ENCODE results near the gene SMAD7.

DNA sequence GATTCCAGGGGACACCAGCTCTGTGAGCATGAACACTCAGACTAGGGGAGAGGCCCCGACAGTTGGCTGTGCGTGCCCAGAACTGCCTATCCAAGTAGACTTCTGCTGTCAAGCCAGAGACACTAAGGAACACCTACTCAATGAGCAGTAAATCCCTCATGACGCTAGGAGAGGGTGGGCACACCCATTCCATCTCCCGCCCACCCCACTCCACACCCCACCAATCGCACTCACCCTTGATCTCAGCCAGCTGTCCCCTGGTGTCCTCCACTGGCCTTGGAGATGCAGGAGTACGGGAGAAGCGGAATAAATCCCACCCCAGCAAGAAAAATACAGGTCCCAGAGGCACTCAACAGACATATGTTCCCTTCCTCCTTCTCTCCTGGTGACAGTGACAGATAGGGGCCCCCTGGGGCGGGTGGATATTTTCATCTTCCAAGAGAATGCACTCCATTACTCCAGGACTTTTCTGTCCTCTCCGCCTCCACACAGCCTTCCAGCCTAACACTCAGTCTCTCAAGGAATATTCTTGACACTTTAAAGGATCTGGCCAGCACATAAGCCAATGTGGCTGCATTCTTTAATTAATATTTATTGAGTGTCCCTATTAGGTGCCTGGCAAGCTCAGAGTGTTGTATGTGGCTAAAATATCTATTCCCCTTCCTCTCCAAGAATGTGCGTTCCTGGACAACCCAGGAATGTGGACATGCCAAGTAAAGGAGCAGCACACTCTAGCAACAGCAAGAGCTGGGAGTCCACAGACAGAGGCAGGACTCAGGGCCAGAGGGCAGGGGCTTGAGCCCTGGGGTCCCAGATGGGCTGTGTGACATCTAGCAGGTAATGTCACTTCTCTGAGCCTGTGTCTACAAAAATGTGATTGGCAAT lies 13.1 kb upstream of the SMAD7 start:
- TF ChIP-seq, protein P1, sequence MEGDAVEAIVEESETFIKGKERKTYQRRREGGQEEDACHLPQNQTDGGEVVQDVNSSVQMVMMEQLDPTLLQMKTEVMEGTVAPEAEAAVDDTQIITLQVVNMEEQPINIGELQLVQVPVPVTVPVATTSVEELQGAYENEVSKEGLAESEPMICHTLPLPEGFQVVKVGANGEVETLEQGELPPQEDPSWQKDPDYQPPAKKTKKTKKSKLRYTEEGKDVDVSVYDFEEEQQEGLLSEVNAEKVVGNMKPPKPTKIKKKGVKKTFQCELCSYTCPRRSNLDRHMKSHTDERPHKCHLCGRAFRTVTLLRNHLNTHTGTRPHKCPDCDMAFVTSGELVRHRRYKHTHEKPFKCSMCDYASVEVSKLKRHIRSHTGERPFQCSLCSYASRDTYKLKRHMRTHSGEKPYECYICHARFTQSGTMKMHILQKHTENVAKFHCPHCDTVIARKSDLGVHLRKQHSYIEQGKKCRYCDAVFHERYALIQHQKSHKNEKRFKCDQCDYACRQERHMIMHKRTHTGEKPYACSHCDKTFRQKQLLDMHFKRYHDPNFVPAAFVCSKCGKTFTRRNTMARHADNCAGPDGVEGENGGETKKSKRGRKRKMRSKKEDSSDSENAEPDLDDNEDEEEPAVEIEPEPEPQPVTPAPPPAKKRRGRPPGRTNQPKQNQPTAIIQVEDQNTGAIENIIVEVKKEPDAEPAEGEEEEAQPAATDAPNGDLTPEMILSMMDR (conservative IDR thresholded peaks at IDR 0.05; ENCODE audit: low read depth, low read length), result no peak
- TF ChIP-seq EZH2 (IDR thresholded peaks at IDR 0.05; ENCODE audit: borderline replicate concordance, low read depth, low read length, poor library complexity, severe bottlenecking), result no peak

Data from A673 (cell line).